A673 (cell line): Measurements from ENCODE around the gene HEY2.

Experiments used
- EZH2 ChIP-seq: fragments of 200-600 bp; sonication (generic); IDR thresholded peaks from 2 replicates; pipeline ENCODE4 v1.6.1; 2017; ENCODE audit warnings: borderline replicate concordance, low read depth, mild to moderate bottlenecking, mixed read lengths, antibody characterized with exemption, low read length; ENCODE audit not compliant: poor library complexity, severe bottlenecking
- TF ChIP-seq, protein P1 (sequence below): fragments of 300-800, 200-600 bp; sonication (generic); conservative IDR thresholded peaks from 2 replicates; pipeline ENCODE4 v1.5.1; 2017; ENCODE audit warnings: low read depth, mild to moderate bottlenecking, antibody characterized with exemption, low read length, moderate library complexity, mixed read lengths

DNA sequence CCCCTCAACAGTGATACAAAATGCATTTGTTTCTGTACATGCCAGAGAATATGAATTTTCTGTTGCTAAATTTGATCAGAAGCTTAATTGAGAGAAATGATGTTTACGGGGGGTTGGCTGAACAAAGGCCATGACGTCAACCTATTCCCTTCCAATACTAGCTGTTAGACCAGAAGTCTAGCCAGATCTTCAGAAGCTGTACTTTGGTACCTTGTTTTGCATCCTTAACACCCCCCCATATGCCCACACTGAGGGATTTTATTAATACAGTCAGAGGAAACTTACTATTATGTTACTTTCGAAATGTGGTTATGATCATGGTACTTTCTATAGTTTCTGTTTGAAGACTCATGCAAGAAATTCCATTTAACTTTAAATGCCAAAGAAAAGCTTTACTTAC lies 44.4 kb downstream of the HEY2 start:
- TF ChIP-seq, protein P1, sequence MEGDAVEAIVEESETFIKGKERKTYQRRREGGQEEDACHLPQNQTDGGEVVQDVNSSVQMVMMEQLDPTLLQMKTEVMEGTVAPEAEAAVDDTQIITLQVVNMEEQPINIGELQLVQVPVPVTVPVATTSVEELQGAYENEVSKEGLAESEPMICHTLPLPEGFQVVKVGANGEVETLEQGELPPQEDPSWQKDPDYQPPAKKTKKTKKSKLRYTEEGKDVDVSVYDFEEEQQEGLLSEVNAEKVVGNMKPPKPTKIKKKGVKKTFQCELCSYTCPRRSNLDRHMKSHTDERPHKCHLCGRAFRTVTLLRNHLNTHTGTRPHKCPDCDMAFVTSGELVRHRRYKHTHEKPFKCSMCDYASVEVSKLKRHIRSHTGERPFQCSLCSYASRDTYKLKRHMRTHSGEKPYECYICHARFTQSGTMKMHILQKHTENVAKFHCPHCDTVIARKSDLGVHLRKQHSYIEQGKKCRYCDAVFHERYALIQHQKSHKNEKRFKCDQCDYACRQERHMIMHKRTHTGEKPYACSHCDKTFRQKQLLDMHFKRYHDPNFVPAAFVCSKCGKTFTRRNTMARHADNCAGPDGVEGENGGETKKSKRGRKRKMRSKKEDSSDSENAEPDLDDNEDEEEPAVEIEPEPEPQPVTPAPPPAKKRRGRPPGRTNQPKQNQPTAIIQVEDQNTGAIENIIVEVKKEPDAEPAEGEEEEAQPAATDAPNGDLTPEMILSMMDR = no peak
- no peak for TF ChIP-seq EZH2
